Naive thymus-derived CD4-positive, alpha-beta T cell (primary cell): ENCODE data around the gene KIRREL2. TPM values are rescaled to one million over a fixed set of nuclear protein-coding genes. Genes with fewer than 3 reads are reported as not detected.

Source experiments
- ATAC-seq: fragments of 150-1000 bp; cut with Tn5 transposase; 2 replicates; pipeline ENCODE4 v1.10.0; 2021; ENCODE audit warnings: mild to moderate bottlenecking, moderate library complexity
- CTCF ChIA-PET: fragments of 350-600 bp; sonication (Branson Sonifier 250); formaldehyde crosslinking; loops from one replicate; lab custom pipeline; 2021; ENCODE audit warnings: antibody characterized with exemption; lab: Charles Lee
- POLR2A ChIA-PET: fragments of 350-600 bp; sonication (Branson Sonifier 250); formaldehyde crosslinking; loops from one replicate; lab custom pipeline; 2021; ENCODE audit warnings: antibody characterized with exemption, inconsistent platforms; lab: Charles Lee
- DNase-seq, 9 donors: peaks; one replicate each; pipeline versions ENCODE4 v3.0.0 to v3.0.0-alpha.2; 2020 to 2022; ENCODE audit warnings: mixed read lengths in 1 of 9
- H3K27ac ChIP-seq: one replicate; pipeline ENCODE4 v1.7.0; 2013; ENCODE audit warnings: mild to moderate bottlenecking, low read depth, low read length, moderate library complexity
- H3K27me3 ChIP-seq, 2 donors: one replicate each; pipeline ENCODE4 v1.7.0; 2013; ENCODE audit warnings: low read length in 2 of 2, mild to moderate bottlenecking in 2 of 2, moderate library complexity in 2 of 2; ENCODE audit not compliant: control insufficient read depth in 2 of 2, insufficient read depth in 2 of 2
- H3K36me3 ChIP-seq, 3 experiments: 1 replicate in 2 of 3; 2 replicates in 1 of 3; pipeline ENCODE4 v1.7.0; 2013; ENCODE audit warnings: low read length in 3 of 3, mild to moderate bottlenecking in 3 of 3, moderate library complexity in 1 of 3; ENCODE audit not compliant: insufficient read depth in 3 of 3, control insufficient read depth in 2 of 3
- H3K4me1 ChIP-seq, 2 donors: one replicate each; pipeline ENCODE4 v1.7.0; 2013; ENCODE audit warnings: low read length in 2 of 2, mild to moderate bottlenecking in 2 of 2, moderate library complexity in 1 of 2; ENCODE audit not compliant: control insufficient read depth in 2 of 2, insufficient read depth in 2 of 2
- H3K4me3 ChIP-seq: 2 replicates; pipeline ENCODE4 v1.7.0; 2013; ENCODE audit warnings: mild to moderate bottlenecking, low read length
- H3K9me3 ChIP-seq, 3 experiments: 1 replicate in 2 of 3; 2 replicates in 1 of 3; pipeline ENCODE4 v1.7.0; 2013; ENCODE audit warnings: low read length in 3 of 3; ENCODE audit not compliant: control insufficient read depth in 2 of 3
- H3K27ac Mint-ChIP-seq, 9 donors: one replicate each; pipeline ENCODE4 v1.8.0; 2020 to 2022; ENCODE audit warnings: mixed read lengths in 9 of 9, mild to moderate bottlenecking in 8 of 9, moderate library complexity in 5 of 9, inconsistent platforms in 2 of 9
- H3K27me3 Mint-ChIP-seq, 5 donors: one replicate each; pipeline ENCODE4 v1.8.0; 2021 to 2022; ENCODE audit warnings: mixed read lengths in 5 of 5, mild to moderate bottlenecking in 1 of 5
- H3K36me3 Mint-ChIP-seq, 5 donors: one replicate each; pipeline ENCODE4 v1.8.0; 2020 to 2022; ENCODE audit warnings: mixed read lengths in 5 of 5, mild to moderate bottlenecking in 3 of 5, inconsistent platforms in 1 of 5
- H3K4me1 Mint-ChIP-seq, 7 donors: one replicate each; pipeline ENCODE4 v1.8.0; 2020 to 2022; ENCODE audit warnings: mixed read lengths in 7 of 7, mild to moderate bottlenecking in 3 of 7, inconsistent platforms in 1 of 7
- H3K4me3 Mint-ChIP-seq, 10 donors: one replicate each; pipeline ENCODE4 v1.8.0; 2020 to 2022; ENCODE audit warnings: mild to moderate bottlenecking in 10 of 10, mixed read lengths in 10 of 10, moderate library complexity in 6 of 10, inconsistent platforms in 2 of 10
- H3K9me3 Mint-ChIP-seq, 11 donors: one replicate each; pipeline ENCODE4 v1.8.0; 2020 to 2022; ENCODE audit warnings: mixed read lengths in 11 of 11, mild to moderate bottlenecking in 4 of 11, inconsistent platforms in 1 of 11, moderate library complexity in 1 of 11
- intact Hi-C, 2 donors: fragments of 100-400 bp; cut with micrococcal nuclease; formaldehyde crosslinking; loops; one replicate each; pipeline ENCODE4 v1.15.1; 2023
- polyA plus RNA-seq, 2 donors: library from polyadenylated mRNA; unstranded; fragments of 300-500 nt; fragmentation: Illumina TruSeq; gene quantifications; one replicate each; pipeline ENCODE4 v1.2.3, GENCODE V29; 2021
- total RNA-seq, 6 experiments: library from RNA in 5 of 6; stranded (reverse) in 5 of 6; gene quantifications; 1 replicate in 5 of 6; 2 replicates in 1 of 6; pipeline ENCODE4 v1.2.3 and lab custom pipeline; 2021 to 2026

Gene KIRREL2
- total and polyA plus RNA-seq, 7 experiments from 2014 or later, result 0.16 to 1.3 (median 0.29) TPM; not detected in 4

DNA sequence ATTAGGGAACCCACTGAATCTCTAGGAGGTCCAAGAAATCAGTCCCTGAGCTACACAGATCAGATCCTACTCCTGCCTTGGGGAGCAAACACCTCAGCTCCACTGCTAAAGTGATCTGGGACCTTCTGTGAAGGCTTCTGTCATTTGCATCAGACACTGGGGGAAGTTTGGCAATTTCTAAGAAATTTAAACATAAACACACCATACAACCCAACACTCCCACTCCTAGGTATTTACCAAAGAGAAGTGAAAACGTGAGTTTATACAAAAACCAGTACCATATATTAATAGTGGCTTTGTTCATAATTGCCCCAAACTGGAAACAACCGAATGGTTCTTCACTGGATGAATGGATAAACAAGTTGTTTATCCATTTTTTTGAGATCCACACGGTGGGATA lies 58.7 kb downstream of the KIRREL2 start:
- intact Hi-C loops, result no loop called here
- Mint-ChIP-seq H3K4me3 (no peak overlapping the region), H3K4me1 (peaks cover 0 to 10% (median 8%) of the 10 kb centered on the region in 7 donors), H3K36me3 (no peaks in the 10 kb centered on the region), H3K27ac (no peak overlapping the region), H3K27me3 (peaks cover 0 to 2% (median 0%) of the 10 kb centered on the region in 5 donors), H3K9me3 (peaks cover 0 to 1% (median 0%) of the 10 kb centered on the region in 11 donors)
- H3K36me3 ChIP-seq, result no peaks in the 10 kb centered on the region
- no peak overlapping the region for H3K4me3 ChIP-seq
- no peak for DNase-seq
- POLR2A ChIA-PET, result no interaction called here
- H3K9me3 ChIP-seq, result no peaks in the 10 kb centered on the region
- H3K27ac ChIP-seq, result no peak overlapping the region
- CTCF ChIA-PET, result interaction anchor here (0.6 kb wide), 1 partner anchor 15 kb away, joined by 3 read pairs; no protein-coding TSS in a partner anchor
- ATAC-seq, result no peak
- no peaks in the 10 kb centered on the region for H3K27me3 ChIP-seq
- H3K4me1 ChIP-seq, result no peaks in the 10 kb centered on the region

Other genes starting within 250 kb of the KIRREL2 start
- 10 to 100 TPM; 23.6 to 40.0 (median 28.4) TPM for gene HAUS5, start 244.2 kb upstream of the KIRREL2 start, total RNA-seq
- 1 to 10 TPM; 7.6 TPM for gene HAUS5, start 244.2 kb upstream of the KIRREL2 start, polyA plus RNA-seq
- 10 to 100 TPM; 39.0 to 98.2 (median 51.3) TPM for gene RBM42, start 227.9 kb upstream of the KIRREL2 start, total RNA-seq
- 10 to 100 TPM; 48.7 to 49.8 TPM for gene RBM42, start 227.9 kb upstream of the KIRREL2 start, polyA plus RNA-seq
- under 1 TPM in 3 of 5 experiments, not detected in 2; 0.56 to 0.71 (median 0.70) TPM for gene ETV2, start 215.2 kb upstream of the KIRREL2 start, total RNA-seq
- gene ETV2, start 215.2 kb upstream of the KIRREL2 start, polyA plus RNA-seq, result under 1 TPM; 0.61 to 0.89 TPM
- 100 to 1,000 TPM; 172 to 464 (median 232) TPM for gene COX6B1, start 208.6 kb upstream of the KIRREL2 start, total RNA-seq
- 100 to 1,000 TPM; 819 to 873 TPM for gene COX6B1, start 208.6 kb upstream of the KIRREL2 start, polyA plus RNA-seq
- gene UPK1A, start 190.4 kb upstream of the KIRREL2 start, total RNA-seq, result 1 to 10 TPM in 1 of 5 experiments, under 1 TPM in 1, not detected in 3; 0.41 to 1.3 TPM
- gene UPK1A, start 190.4 kb upstream of the KIRREL2 start, polyA plus RNA-seq, result not detected
- 10 to 100 TPM in 1 of 5 experiments, 1 to 10 TPM in 1, under 1 TPM in 2, not detected in 1; 0.35 to 41.6 (median 1.0) TPM for gene ZBTB32, start 152.4 kb upstream of the KIRREL2 start, total RNA-seq
- gene ZBTB32, start 152.4 kb upstream of the KIRREL2 start, polyA plus RNA-seq, result not detected
- 10 to 100 TPM; 64.2 to 79.8 (median 77.3) TPM for gene KMT2B, start 138.9 kb upstream of the KIRREL2 start, total RNA-seq
- 1 to 10 TPM in 1 of 2 donors, under 1 TPM in 1; 0.60 to 3.2 TPM for gene KMT2B, start 138.9 kb upstream of the KIRREL2 start, polyA plus RNA-seq
- gene IGFLR1, start 114.5 kb upstream of the KIRREL2 start, total RNA-seq, result 100 to 1,000 TPM in 2 of 5 experiments, 10 to 100 TPM in 3; 61.4 to 113 (median 62.8) TPM
- gene IGFLR1, start 114.5 kb upstream of the KIRREL2 start, polyA plus RNA-seq, result 100 to 1,000 TPM in 1 of 2 donors, 10 to 100 TPM in 1; 99.5 to 107 TPM
- gene U2AF1L4, start 111.5 kb upstream of the KIRREL2 start, total RNA-seq, result 10 to 100 TPM; 33.7 to 86.8 (median 68.6) TPM
- 10 to 100 TPM; 75.7 to 89.7 TPM for gene U2AF1L4, start 111.5 kb upstream of the KIRREL2 start, polyA plus RNA-seq
- gene PSENEN, start 111.3 kb upstream of the KIRREL2 start, total RNA-seq, result 10 to 100 TPM; 20.4 to 50.9 (median 26.3) TPM
- 10 to 100 TPM; 49.0 to 79.1 TPM for gene PSENEN, start 111.3 kb upstream of the KIRREL2 start, polyA plus RNA-seq
- gene LIN37, start 108.3 kb upstream of the KIRREL2 start, total RNA-seq, result 10 to 100 TPM in 4 of 5 experiments, 1 to 10 TPM in 1; 7.9 to 33.1 (median 18.9) TPM
- 10 to 100 TPM in 1 of 2 donors, 1 to 10 TPM in 1; 6.7 to 20.6 TPM for gene LIN37, start 108.3 kb upstream of the KIRREL2 start, polyA plus RNA-seq
- gene HSPB6, start 99.9 kb upstream of the KIRREL2 start, total RNA-seq, result under 1 TPM in 1 of 5 experiments, not detected in 4; 0.22 TPM
- not detected for gene HSPB6, start 99.9 kb upstream of the KIRREL2 start, polyA plus RNA-seq
- 10 to 100 TPM; 34.0 to 47.3 (median 39.7) TPM for gene PROSER3, start 98.7 kb upstream of the KIRREL2 start, total RNA-seq
- gene PROSER3, start 98.7 kb upstream of the KIRREL2 start, polyA plus RNA-seq, result 1 to 10 TPM; 5.4 to 6.8 TPM
- 10 to 100 TPM; 15.3 to 55.5 (median 23.4) TPM for gene ARHGAP33, start 81.3 kb upstream of the KIRREL2 start, total RNA-seq
- 1 to 10 TPM in 1 of 2 donors, under 1 TPM in 1; 0.09 to 1.0 TPM for gene ARHGAP33, start 81.3 kb upstream of the KIRREL2 start, polyA plus RNA-seq
- not detected for gene PRODH2, start 44.1 kb upstream of the KIRREL2 start, total RNA-seq
- not detected for gene PRODH2, start 44.1 kb upstream of the KIRREL2 start, polyA plus RNA-seq
- gene NPHS1, start 4.4 kb upstream of the KIRREL2 start, total RNA-seq, result under 1 TPM in 2 of 5 experiments, not detected in 3; 0.30 to 0.51 TPM
- not detected for gene NPHS1, start 4.4 kb upstream of the KIRREL2 start, polyA plus RNA-seq
- 1 to 10 TPM in 1 of 5 experiments, not detected in 4; 2.4 TPM for gene APLP1, start 11.7 kb downstream of the KIRREL2 start, total RNA-seq
- gene APLP1, start 11.7 kb downstream of the KIRREL2 start, polyA plus RNA-seq, result not detected
- 100 to 1,000 TPM in 1 of 5 experiments, 10 to 100 TPM in 4; 47.8 to 116 (median 57.0) TPM for gene NFKBID, start 43.6 kb downstream of the KIRREL2 start, total RNA-seq
- gene NFKBID, start 43.6 kb downstream of the KIRREL2 start, polyA plus RNA-seq, result 1 to 10 TPM; 2.4 to 6.5 TPM
- 100 to 1,000 TPM in 3 of 5 experiments, 10 to 100 TPM in 2; 57.4 to 117 (median 113) TPM for gene HCST, start 45.6 kb downstream of the KIRREL2 start, total RNA-seq
- gene HCST, start 45.6 kb downstream of the KIRREL2 start, polyA plus RNA-seq, result 100 to 1,000 TPM; 879 to 895 TPM
- 100 to 1,000 TPM in 1 of 5 experiments, 10 to 100 TPM in 3, not detected in 1; 15.1 to 428 (median 35.6) TPM for gene TYROBP, start 51.4 kb downstream of the KIRREL2 start, total RNA-seq
- gene TYROBP, start 51.4 kb downstream of the KIRREL2 start, polyA plus RNA-seq, result 1 to 10 TPM; 2.3 to 3.7 TPM
- gene LRFN3, start 79.5 kb downstream of the KIRREL2 start, total RNA-seq, result 10 to 100 TPM in 3 of 5 experiments, 1 to 10 TPM in 2; 5.7 to 14.9 (median 11.6) TPM
- 1 to 10 TPM; 1.2 to 2.4 TPM for gene LRFN3, start 79.5 kb downstream of the KIRREL2 start, polyA plus RNA-seq
- 10 to 100 TPM in 3 of 5 experiments, 1 to 10 TPM in 2; 7.8 to 26.1 (median 17.8) TPM for gene SDHAF1, start 138.3 kb downstream of the KIRREL2 start, total RNA-seq
- gene SDHAF1, start 138.3 kb downstream of the KIRREL2 start, polyA plus RNA-seq, result 10 to 100 TPM; 29.9 to 58.1 TPM
- gene SYNE4, start 151.9 kb downstream of the KIRREL2 start, total RNA-seq, result 1 to 10 TPM; 1.7 to 5.4 (median 3.8) TPM
- under 1 TPM in 1 of 2 donors, not detected in 1; 0.14 TPM for gene SYNE4, start 151.9 kb downstream of the KIRREL2 start, polyA plus RNA-seq
- gene ALKBH6, start 157.3 kb downstream of the KIRREL2 start, total RNA-seq, result 10 to 100 TPM; 32.6 to 60.6 (median 49.3) TPM
- 10 to 100 TPM; 19.1 to 34.1 TPM for gene ALKBH6, start 157.3 kb downstream of the KIRREL2 start, polyA plus RNA-seq
- gene CLIP3, start 176.0 kb downstream of the KIRREL2 start, total RNA-seq, result 1 to 10 TPM; 1.1 to 4.0 (median 3.0) TPM
- gene CLIP3, start 176.0 kb downstream of the KIRREL2 start, polyA plus RNA-seq, result 1 to 10 TPM; 3.1 to 5.2 TPM
- gene THAP8, start 197.4 kb downstream of the KIRREL2 start, total RNA-seq, result 1 to 10 TPM; 2.2 to 6.6 (median 6.1) TPM
- 1 to 10 TPM; 4.5 to 5.4 TPM for gene THAP8, start 197.4 kb downstream of the KIRREL2 start, polyA plus RNA-seq
- 10 to 100 TPM in 1 of 5 experiments, 1 to 10 TPM in 4; 1.5 to 22.4 (median 2.9) TPM for gene WDR62, start 198.0 kb downstream of the KIRREL2 start, total RNA-seq
- gene WDR62, start 198.0 kb downstream of the KIRREL2 start, polyA plus RNA-seq, result under 1 TPM; 0.07 to 0.33 TPM